Superior temporal gyrus (tissue), 1 donor: ENCODE results near the gene SLC22A2.

ENCODE experiments used
- DNase-seq: peaks from one replicate; pipeline ENCODE4 v3.0.0-alpha.2; 2016; ENCODE audit errors: extremely low spot score

Gene SLC22A2

DNA sequence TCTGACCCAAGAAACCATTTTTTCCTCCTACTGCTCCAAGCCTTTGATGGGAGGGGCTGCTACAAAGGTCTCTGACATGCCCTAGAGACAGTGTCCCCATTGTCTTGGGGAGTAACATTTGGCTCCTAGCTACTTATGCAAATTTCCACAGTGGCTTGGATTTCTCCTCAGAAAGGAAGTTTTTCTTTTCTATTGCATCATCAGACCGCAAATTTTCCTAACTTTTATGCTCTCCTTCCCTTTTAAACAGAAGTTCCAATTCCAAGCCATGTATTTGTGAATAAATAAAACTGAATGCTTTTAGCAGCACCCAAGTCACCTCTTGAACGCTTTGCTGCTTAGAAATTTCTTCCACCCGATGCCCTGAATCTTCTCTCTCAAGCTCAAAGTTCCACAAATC is 51.0 kb downstream of the SLC22A2 start:
- no peak for DNase-seq

DNA sequence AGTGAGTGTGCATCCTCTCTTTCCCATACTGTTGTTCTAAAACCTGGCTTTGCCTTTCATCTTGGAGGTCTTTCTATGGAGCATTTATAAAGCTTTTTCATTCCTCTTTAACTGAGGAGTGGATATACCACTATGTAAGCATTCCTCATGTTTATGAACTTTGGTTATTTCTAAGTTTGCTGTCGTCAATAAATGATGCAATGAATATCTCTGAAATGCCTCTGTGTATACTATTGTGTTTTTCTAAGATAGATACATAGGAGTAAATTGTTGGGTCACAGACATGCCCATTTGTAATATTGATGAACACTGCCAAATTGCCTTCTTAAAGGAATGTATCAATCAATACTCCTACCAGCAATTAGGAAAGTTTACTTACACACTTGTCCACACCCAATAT is 53.9 kb downstream of the SLC22A2 start:
- DNase-seq = no peak

DNA sequence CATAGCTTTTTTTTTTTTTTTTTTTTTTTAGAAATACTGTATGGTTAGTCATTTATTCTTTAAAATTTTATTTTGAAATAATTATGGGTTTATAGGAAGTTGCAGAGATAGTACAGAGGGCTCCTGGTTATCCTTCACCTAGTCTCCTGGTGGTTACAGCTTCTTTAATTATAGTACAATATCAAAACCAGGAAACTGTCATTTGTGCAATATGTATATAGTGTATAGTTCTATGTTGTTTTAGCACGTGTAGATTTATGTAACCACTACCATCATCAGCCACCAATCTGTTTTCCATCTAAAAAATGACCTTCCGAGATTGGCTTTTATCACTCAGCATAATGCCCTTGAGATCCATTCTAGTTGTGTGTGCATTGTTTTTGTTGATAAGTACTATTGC is 54.7 kb downstream of the SLC22A2 start:
- no peak for DNase-seq

DNA sequence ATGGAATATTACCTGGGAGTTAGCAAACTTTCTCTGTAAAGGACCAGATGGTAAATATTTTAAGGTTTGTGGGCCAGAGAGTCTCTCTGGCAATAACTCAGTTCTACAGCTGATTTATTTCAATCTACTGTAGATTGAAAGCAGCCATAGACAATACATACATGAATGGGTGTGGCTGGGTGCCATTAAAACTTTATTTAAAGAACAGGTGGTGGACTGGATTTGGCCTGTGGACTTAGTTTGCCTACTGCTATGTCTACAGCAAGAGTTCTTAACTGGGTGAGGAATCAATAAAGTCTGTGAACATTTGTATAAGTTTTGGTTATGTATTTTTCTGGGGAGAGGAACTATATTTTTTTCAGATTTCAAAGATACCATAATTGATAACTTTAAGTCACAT is 55.1 kb downstream of the SLC22A2 start:
- no peak for DNase-seq

DNA sequence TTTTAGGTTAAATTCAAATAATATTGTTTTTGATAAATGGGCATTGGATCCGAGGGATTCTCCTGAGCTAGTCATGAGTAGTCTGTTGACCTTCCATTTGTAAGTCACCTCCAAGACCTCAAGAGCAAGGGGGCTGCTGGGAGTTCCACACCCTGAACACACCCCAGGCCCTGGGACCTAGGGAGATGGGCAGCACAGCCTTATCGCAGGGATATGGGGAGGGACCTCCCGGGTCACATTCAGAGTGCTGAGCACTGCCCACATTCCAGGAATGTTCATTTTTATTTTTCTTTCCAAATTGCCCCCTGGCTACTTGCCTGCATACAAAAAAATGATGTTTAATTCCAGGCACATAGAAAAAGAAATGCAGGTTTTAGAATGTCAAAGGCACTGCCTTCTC is 55.5 kb downstream of the SLC22A2 start:
- DNase-seq = no peak

DNA sequence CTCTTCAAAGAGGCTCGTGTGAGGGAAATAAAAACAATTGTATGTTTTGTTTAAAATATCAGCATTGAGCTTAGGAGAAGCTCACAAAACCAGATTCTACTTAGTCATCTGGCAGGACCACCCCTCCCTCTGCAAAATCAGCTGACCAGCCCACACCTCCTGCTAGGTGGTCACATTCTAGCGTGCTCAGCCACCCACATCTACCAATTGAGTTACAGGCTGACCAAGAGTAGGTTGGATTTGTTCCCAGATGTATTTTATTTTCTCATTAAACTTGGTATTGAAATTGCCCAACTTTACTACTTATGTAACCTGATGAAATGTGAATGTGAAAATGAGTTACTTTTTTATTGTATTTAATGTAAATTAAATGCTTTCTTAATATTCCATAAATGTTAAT is 56.2 kb downstream of the SLC22A2 start:
- DNase-seq = no peak

DNA sequence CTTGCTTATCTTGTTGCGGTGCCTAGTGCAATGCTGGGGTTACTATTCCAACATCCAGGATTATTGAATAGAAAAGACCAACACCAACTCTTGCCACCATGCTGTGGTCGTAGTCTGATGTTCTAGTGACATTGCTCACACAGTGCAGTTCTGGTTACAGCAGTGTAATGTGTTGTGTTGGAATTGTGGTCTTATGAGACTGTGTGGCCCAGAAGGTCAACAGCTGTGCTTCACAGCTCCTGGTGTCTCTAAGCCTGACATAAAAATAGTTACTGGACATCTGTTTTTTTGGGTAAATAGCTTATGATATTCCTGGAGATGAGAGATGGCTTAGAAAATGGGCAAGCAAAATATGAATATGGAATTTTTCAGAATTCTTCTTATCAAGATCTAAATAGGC is 57.6 kb downstream of the SLC22A2 start:
- DNase-seq = no peak

DNA sequence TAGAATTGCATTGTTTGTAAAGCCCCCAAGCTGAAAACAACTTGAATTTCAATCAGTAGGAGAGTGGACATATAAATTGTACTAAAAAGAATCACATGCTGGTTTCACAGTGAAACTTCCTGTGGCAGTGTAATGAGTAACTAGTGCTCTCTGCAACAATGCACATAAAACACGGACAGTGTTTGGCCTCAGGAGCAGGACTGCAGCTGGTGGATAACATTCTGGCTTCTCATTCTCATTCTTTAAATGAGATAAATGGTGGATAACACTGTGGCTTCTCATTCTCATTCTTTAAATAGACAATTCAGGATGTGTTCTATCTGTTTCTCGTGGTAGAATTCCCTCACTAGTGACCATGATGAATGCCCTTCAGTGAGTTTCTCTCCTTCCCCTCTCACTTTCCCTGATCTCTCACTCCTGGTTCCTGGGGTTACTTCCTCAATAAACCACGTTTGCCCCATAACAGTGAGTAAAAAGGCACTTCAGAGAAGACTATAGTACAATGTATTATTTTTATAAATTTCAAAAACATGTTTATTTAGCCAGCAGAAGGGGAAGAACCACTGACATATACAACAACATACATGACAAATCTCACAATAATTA is 59.9 kb downstream of the SLC22A2 start:
- no peak for DNase-seq

DNA sequence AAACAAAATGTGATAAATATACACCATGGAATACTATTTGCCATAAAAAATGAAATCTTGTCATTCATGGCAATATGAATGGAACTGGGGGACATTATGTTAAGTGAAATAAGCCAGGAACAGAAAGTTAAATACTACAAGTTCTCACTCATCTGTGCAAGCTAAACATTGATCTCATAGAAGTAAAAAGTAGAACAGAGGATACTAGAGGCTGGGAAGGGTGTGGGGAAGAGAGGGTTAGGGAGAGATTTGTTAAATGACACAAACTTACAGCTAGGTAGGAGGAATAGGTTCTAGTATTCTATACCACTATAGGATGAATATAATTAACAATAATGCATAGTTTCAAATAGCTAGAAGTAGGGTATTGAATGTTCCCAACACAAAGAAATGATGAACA is 61.0 kb downstream of the SLC22A2 start:
- DNase-seq = no peak

DNA sequence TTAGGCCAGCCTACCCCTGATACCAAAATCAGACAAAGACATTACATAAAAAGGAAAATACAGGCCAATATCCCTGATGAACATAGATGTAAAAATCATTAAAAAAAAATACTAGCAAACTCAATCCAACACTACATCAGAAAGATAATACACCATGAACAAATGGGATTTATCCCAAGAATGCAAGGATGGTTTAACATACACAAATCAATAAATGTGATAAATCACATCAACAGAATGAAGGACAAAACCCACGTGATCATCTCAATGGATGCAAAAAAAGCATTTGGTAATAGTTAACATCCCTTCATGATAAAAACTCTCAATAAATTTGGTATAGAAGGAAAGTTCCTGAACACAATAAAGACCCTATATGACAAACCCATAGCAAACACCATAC is 63.8 kb downstream of the SLC22A2 start:
- DNase-seq = no peak

DNA sequence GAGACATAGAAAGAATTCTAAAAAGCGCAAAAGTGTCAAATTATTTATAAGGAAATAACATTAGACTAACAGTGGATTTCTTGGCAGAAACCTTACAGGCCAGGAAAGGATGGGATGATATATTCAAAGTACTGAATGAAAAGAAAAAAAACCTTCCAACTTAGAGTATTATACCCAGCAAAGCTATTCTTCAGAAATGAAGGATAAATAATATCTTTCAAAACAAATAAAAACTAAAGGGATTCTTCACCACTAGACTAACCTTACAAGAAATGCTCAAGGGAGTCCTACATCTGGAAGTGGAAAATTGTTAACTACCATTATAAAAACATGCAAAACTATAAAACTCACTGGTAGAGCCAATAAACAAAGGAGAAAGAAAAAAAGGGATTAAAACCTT is 65.8 kb downstream of the SLC22A2 start:
- DNase-seq = no peak

DNA sequence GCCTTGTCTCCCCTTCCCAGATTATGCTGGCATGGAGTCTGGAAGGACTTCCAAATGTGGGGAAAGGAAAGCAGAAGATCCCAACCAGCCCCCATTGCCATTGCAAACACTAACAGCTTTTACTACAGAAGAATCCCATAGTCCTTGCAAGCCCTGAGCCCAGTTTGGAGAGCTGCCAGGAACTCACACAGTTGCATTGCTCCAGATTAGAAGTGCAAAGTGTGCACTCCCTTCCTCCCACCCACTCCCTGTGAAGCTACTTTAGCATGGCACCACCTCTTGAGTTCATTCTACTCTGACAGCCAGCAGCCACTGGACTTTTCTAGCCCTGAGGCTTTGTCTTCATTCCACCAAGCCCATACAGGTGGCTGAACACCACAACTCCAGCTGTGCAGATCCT is 67.6 kb downstream of the SLC22A2 start:
- no peak for DNase-seq

DNA sequence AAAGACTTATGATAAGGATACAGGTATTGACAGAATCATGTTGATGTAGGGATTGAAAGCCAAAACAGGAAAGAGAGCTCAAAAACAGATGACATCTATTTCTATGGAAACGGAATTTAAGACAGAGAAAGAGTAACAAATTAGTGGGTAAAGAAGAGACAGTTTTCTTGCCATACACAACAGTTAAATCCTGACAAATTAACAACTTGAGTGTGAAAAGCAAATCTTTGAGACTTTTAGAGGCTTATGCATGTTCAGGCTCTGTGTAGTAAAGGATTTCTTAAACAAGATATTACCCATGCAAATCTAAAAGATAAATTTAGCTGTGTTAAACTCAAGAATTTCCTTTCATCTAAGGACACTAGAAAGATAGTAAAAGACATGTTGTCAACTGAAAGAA is 68.5 kb downstream of the SLC22A2 start:
- DNase-seq = no peak

DNA sequence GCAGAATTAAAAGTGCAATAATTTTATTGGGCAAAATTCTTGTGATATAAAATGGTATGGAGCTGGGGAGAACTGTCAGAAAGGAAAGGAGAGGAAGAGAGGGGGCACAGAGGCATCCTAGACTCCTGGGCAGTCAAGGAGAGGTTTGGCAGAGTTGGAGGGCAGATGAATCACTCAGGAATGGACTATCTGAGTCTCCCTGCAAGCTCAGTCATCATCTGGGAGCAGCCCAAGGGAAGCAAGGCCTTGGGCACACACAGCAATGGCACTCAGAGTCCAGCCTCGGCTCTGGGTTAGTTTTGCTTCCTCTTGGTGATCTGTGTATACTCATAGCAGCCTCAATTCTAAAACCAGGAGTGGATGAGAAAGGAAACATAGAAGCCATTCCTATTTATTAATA is 69.8 kb downstream of the SLC22A2 start:
- DNase-seq = no peak

DNA sequence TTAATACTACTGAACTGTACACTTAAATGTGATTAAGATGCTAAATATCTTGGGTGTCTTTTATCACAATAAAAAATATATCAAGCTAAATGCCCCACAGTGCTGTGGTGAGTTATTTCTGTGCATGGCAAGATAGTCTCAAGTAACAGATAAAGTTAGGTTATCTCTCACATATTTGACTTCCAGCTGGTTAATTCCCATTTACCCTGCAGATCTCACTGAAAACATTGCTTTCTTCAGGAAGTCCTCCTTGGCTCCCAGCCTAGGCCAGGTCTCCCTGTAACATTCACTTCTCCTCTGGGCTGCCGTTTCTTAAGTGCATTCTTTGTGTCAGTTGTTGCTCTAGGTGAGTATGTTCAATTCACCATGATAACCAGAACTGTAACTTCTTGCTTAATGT is 77.9 kb downstream of the SLC22A2 start:
- DNase-seq = no peak

DNA sequence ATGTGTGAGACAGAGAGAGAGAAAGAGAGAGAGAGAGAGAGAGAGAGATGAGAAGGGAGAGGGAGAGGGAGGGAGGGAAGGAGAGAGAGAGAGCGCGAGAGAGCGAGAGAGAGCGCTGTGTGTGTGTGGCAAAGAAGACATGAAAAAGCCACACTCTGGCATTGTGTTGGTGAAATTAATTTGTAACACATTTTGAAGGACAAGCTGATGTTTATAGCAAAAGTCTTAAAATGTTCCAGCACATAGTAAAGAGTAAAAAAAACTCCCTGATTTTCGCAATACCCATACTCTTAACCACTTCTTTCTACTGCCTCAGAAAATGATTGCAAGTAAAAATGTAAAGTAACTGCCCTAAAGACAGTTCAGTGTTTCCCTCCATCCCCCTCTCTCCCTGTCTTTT is 80.3 kb downstream of the SLC22A2 start:
- DNase-seq = no peak

DNA sequence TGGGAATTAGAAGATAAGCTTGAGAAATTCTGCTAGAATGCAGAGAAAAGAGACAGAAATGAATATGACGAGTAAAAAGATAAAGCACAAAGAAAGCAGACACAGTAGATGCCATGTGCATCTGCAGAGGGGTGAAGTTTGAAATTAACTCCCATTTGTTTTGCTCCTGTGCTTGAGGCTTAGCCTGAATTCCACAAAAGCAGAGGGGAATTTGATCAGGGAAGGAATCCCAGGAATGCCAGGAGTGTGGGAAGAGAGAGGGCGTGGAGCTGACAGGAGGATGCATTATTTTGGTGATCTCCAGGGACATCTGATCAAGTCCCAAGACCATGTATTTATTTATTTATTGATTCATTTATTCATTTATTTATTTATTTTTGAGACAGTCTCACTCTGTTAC is 81.4 kb downstream of the SLC22A2 start:
- DNase-seq = no peak

DNA sequence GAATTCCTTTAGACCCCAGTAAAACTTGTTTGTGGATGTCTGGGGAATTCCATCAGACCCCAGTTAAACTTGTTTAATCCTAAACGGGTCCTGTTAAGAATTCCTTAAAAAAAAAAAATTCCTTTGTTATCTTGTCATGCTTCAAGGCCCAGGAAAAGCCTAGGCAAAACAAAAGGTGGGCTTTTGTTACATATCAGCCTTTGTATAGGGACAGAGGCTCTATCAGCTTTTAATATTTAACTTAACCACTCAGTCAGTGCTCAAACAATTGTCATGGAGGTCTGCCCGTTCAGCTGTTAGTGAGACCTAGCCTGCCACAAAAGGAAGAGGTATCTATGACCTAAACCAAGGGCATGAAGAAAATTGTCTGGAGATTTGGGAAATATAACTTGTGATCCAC is 83.9 kb downstream of the SLC22A2 start:
- no peak for DNase-seq

DNA sequence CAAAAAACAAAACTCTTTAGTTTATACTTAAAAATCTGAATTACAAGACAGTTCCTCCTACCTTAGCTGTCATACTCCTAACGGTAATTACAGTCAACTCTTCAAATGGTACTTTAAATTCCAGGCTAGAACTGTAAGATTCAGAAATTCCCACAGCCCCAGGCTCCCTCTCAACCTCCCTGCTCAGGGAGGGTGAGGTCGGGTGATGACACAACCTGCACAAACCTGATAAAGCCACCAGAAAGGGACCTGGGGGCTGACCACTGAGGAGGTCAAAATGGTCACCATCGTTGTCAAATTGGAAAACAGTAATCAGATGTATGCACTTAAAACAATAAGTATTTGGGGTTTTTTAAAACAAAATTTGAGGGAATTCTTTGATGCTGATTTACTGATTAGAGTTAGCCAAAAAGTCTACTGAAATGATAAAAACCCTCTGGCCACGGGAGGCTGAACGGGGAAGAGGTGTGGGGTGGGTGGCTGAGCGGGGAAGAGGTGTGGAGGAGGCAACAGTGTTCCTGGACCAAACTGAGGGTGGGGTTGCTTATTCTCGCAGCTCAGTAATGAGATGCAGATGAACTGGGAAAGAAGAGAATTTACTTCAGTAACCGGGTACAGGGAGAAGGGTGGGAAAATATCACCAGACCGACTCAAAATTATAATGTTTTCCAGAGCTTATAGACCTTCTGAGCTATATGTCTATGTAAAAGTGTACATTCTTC is 84.7 kb downstream of the SLC22A2 start:
- no peak for DNase-seq

DNA sequence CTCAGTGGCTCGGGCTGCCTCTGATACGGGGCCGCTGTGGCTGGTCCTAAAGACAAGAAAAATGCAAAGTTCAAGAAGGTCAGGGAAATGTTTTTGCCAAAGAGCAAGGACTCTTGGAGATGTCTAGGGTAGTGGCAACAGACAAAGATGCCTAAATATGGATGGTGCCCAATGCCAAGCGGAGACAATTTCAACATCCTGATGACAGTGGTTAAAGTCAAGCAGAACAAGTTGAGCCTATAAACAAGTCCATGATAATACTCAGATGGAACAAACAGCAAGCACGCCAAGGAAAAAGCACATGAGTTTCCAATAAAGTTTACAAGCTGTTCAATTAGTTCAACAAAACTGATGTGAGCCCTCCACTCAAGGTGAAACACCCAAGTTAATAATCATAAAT is 85.9 kb downstream of the SLC22A2 start:
- no peak for DNase-seq

DNA sequence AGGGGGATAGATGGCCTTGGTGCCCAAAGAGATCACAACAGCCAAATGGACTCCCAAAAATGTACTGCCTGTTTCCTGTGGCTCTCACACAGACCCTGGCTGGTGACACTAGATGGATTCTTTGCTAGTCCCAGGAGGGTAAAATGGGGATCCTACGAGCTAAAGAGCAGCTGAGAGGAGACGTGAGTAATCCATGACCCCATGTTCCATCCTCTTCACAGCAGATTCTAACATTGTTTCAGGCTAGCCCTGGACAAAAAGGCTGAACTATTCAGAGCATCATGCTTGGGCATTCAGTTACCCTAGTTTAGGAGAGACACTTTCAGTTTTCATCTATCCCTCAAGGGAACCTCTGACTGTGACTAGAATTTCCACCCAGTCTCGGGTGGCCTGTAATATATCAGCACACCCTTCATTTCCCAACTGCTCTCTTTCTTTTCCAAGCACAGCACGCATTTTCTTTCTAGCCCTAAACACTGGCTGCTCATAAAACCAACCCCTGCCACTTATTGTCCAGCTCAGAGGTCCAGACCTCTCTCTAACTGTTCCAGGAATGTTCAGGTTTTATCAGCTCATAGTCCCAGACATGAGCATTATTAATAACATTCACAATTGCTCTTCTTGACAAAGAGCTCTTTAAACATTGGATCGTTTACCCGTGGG is 88.5 kb downstream of the SLC22A2 start:
- no peak for DNase-seq

DNA sequence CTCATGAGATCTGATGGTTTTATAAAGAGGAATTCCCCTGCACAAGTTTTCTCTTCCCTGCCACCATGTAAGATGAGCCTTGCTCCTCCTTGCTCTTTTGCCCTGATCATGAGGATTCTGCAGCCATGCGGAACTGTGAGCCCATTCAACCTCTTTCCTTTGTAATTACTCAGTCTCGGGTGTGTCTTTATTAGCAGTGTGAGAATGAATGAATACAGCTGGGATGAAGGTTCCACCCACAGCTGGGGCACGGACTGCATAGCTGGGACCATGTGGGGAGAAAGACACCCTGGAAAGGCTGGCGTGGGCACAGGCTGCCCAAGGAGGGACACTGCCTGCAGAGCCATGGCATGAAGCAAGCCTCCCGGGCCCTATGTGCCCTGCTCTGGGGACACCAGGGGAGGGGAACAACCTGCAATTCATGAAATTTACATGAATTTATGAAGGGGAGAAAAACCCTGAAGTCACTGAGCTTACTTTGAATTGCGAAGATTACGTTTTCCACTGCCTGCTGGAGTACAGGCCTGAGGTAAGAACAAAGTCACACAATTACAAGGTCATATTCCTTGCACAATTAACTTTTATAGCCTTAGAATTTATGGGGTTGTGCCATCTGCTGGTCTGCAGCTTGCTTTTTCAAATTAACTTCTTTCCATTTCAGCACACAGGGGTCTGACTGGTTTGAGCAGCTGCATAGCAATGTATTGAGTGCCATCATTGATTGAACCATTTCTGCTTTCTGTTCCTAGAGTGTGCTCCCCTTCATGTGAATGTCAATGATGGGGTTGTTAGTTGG is 90.8 kb downstream of the SLC22A2 start:
- DNase-seq = no peak
